HUES48 (cell line): ENCODE data around the gene JAK1.

Experiments used
- H3K27ac ChIP-seq: one replicate; pipeline ENCODE4 v1.7.0; 2013; ENCODE audit warnings: low read depth, low read length, inconsistent platforms
- H3K27me3 ChIP-seq: 2 replicates; pipeline ENCODE4 v1.6.1; 2013; ENCODE audit warnings: mild to moderate bottlenecking, low read length; ENCODE audit not compliant: control insufficient read depth, insufficient read depth
- H3K36me3 ChIP-seq: 2 replicates; pipeline ENCODE4 v1.6.1; 2013; ENCODE audit warnings: low read length; ENCODE audit not compliant: control insufficient read depth, insufficient read depth
- H3K4me1 ChIP-seq: 2 replicates; pipeline ENCODE4 v1.6.1; 2013; ENCODE audit warnings: mild to moderate bottlenecking, low read length; ENCODE audit not compliant: control insufficient read depth, insufficient read depth
- H3K4me3 ChIP-seq: 2 replicates; pipeline ENCODE4 v1.5.1; 2013; ENCODE audit warnings: mild to moderate bottlenecking, low read depth, low read length
- H3K9ac ChIP-seq: 2 replicates; pipeline ENCODE4 v1.6.1; 2013; ENCODE audit warnings: mild to moderate bottlenecking, low read depth, low read length, moderate library complexity
- H3K9me3 ChIP-seq: 2 replicates; pipeline ENCODE4 v1.6.1; 2013; ENCODE audit warnings: low read length; ENCODE audit not compliant: control insufficient read depth, insufficient read depth

JAK1 gene

DNA sequence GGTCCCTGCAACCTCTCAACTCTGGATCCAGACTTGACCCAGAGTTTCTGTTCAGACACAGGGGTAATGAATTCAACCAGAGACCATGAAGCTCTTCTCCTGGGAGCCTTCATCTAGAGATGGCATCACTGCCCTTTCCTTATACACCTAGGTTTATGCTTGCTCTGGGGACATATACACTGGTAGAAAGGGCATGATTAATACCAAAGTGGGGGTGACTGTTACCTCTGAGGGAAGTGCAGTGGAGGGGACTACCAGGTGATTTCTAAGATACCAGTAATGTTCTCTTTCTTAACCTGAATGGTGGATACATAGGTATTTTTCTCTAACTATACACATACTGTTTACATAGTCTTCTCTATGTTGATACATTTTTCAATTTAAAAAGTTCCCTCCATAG, 48.4 kb downstream of the JAK1 start:
- peak overlapping the region; percentile 25 for H3K27ac ChIP-seq
- H3K4me1 ChIP-seq: peaks cover 24% of the 10 kb centered on the region
- no peak overlapping the region for H3K4me3 ChIP-seq

DNA sequence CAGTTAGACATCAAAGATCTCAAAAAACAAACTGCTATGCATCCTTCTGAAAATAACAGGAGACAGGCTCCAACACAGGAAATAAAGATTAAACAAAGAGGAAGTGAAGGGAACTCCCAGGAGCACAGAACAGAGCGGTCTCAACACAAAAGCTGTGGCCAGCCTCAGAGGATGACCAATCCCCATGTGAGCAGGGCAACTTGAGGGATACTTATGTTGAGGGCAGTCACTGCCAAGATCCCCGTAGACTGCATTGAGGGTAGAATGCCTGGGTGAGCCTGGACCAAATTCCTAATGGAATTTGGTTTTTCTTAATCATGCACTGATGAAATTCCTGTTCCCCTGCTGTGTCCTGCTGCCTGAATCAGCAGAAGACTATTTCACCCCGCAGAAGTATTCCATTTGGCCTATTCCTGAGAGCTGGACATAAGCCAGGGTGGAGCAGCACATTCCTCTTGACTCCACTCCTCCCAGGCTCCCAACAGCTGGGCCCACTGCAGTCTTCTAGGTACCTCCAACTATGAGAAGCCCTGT, 49.0 kb downstream of the JAK1 start:
- Histone ChIP-seq H3K36me3 (no peaks in the 10 kb centered on the region), H3K9me3 (no peaks in the 10 kb centered on the region), H3K4me3 (no peak overlapping the region), H3K27ac (peak overlapping the region; percentile 25), H3K4me1 (peaks cover 24% of the 10 kb centered on the region), H3K9ac (no peak overlapping the region), H3K27me3 (no peaks in the 10 kb centered on the region)

More for the DNA sequence above, 48.4 kb downstream of the JAK1 start:
- Histone ChIP-seq H3K9me3 (no peaks in the 10 kb centered on the region), H3K27me3 (no peaks in the 10 kb centered on the region), H3K36me3 (no peaks in the 10 kb centered on the region), H3K9ac (no peak overlapping the region)

DNA sequence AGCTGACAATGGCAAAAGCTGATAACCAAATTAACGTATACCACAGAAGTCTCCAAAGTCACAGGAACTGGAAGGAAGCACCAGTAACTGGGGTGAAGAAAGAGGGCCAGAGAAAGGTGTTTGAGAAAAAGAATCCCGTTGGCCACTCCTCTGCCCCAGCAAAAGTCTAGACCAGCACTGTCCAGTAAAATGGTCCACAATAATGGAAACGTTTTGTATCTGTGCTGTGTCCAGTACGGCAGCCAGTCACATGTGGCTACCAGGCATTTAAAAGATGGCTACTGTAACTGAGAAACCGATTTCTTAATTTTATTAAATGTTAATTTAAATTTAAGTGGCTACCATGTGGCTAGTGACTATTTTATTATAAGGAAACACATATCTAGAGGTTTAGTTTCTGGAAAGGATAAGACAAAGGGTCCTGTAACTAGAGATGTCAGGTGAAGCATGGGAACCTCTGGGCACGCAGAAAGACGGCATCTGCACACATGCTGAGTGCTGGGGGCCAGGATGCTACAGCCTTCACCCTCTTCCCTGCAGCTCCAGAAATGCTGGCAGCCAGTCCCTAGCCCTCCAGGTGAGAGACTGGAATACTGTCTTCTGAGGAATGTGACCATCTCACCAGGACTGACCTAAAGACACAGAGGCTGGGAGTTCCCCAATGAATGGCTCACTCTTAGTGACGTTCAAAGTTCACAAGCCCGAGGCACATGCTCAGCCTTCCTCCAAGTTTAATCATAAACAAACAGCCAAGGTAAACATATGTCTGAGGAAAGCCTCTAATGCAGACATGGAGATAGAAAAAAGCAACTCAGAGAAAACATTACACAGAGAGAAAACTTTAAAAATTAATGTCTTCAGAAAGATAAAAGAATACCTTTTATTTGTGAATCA, 50.7 kb downstream of the JAK1 start:
- Histone ChIP-seq H3K4me3 (no peak overlapping the region), H3K27ac (peak overlapping the region; percentile 32)

DNA sequence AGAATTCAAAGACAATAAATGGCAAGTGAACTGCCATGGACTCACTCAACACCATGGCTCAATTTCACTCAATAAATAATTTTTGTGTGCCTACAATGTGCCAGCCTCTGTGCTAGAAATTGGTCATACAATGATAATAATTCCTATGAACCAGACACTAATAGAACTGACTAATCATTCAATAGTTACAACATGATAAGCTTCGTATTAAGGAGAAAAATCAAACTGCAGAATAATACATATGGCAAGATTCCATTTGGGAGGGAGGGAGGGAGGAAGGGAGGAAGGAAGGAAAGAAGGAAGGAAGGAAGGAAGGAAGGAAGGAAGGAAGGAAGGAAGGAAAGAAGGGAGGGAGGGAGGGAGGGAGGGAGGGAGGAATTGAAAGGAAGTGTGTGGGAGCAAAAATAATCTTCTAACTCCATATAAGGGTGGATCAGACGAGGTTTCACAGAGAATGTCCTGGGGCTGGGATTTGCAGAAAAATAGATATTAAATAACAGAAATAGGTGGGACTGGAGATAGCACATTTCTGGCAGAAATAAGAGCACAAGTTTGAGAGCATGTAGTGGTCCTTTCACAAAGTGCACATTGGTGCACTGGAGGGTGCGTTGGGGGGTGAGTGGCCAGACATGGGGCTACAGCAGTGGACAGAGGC, 52.9 kb downstream of the JAK1 start:
- Histone ChIP-seq H3K9ac (no peak overlapping the region), H3K36me3 (no peaks in the 10 kb centered on the region), H3K27ac (no peak overlapping the region), H3K4me1 (peaks cover 27% of the 10 kb centered on the region), H3K4me3 (no peak overlapping the region), H3K27me3 (no peaks in the 10 kb centered on the region), H3K9me3 (no peaks in the 10 kb centered on the region)

More for the DNA sequence above, 50.7 kb downstream of the JAK1 start:
- Histone ChIP-seq H3K9me3 (no peaks in the 10 kb centered on the region), H3K4me1 (peaks cover 24% of the 10 kb centered on the region), H3K36me3 (no peaks in the 10 kb centered on the region), H3K9ac (no peak overlapping the region), H3K27me3 (no peaks in the 10 kb centered on the region)

DNA sequence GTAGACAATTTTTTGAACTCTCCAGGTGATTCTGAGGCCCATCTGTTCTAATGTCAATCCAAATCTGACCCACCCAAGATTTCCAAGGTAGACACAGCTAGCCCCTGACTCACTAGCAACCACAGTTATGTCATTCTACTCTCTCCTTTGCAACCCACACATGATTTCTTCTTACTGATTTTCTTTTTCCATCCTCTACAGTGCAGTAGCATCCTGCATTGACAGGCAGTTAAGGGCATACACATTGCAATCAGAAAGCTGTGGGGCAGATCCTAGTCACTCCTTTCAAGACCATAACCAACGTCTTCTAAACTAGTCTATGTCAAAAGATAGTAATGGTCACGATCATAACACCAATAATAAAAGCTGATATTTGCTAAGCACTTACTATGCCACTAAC, 54.2 kb downstream of the JAK1 start:
- Histone ChIP-seq H3K27me3 (no peaks in the 10 kb centered on the region), H3K9ac (no peak overlapping the region), H3K9me3 (no peaks in the 10 kb centered on the region), H3K4me3 (no peak overlapping the region), H3K36me3 (no peaks in the 10 kb centered on the region), H3K4me1 (peaks cover 29% of the 10 kb centered on the region), H3K27ac (no peak overlapping the region)

DNA sequence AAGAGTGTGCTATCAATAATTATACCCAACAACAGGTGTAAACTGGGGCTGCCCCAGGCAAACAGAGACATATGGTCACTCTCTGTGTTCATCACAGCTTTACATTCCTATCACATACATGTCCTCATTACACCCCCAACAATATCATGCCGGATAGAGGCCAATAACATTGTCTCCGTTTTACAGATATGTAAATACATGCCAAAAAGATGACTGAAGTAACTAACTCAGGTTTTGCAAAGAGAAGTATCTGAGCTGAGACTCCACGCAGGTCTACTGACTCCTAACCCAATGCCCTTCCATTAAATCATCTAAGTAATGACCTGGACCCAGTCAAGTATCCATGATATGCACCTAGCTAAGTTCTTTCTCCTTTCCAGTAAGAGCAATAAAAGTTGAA, 55.0 kb downstream of the JAK1 start:
- peaks cover 33% of the 10 kb centered on the region for H3K4me1 ChIP-seq
- no peak overlapping the region for H3K9ac ChIP-seq
- H3K4me3 ChIP-seq: no peak overlapping the region
- no peak overlapping the region for H3K27ac ChIP-seq
- H3K27me3 ChIP-seq: no peaks in the 10 kb centered on the region
- no peaks in the 10 kb centered on the region for H3K36me3 ChIP-seq
- no peaks in the 10 kb centered on the region for H3K9me3 ChIP-seq

DNA sequence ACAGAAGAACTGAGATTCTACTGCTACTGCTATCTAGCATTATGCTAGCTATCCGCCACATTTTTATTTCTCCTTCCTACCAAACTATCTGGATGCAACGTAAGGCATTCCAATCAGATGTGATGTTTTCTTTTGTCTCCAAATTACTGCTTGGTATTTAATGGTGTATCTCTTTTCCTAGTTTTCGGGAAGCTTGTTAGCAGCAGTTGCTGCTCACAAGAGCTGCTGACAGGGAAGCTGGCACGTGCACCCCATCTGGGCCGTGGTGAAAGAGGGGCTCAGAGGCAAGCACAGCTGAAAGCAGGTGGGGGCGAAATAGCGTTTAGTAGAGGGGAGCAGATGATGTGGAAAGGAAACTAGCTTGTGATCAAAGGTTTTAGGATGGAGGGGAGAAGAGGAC, 57.3 kb downstream of the JAK1 start:
- no peak overlapping the region for H3K4me3 ChIP-seq
- no peaks in the 10 kb centered on the region for H3K9me3 ChIP-seq
- no peaks in the 10 kb centered on the region for H3K36me3 ChIP-seq
- no peak overlapping the region for H3K9ac ChIP-seq
- no peak overlapping the region for H3K27ac ChIP-seq
- no peaks in the 10 kb centered on the region for H3K27me3 ChIP-seq
- H3K4me1 ChIP-seq: peaks cover 25% of the 10 kb centered on the region

DNA sequence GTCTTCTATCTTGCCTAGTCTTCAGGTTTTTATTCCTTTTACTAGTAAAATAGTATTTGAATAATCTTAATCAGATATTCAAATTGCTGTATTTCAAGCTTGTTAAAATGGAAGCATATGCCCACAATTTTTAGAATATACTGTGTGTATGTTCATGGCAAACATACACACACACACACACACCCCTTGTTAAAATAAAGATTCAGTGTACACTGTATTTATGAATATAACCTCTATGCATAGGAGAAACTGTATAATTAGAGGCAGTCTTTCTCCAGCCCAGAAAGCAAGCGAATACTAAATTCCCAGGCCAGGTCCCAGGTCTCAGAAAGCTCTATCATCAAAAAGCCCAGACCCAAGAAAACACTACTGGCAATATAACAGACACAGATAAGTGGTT, 57.8 kb downstream of the JAK1 start:
- Histone ChIP-seq H3K36me3 (no peaks in the 10 kb centered on the region), H3K4me1 (peaks cover 25% of the 10 kb centered on the region), H3K27ac (no peak overlapping the region), H3K9me3 (no peaks in the 10 kb centered on the region), H3K9ac (no peak overlapping the region), H3K4me3 (no peak overlapping the region), H3K27me3 (no peaks in the 10 kb centered on the region)

DNA sequence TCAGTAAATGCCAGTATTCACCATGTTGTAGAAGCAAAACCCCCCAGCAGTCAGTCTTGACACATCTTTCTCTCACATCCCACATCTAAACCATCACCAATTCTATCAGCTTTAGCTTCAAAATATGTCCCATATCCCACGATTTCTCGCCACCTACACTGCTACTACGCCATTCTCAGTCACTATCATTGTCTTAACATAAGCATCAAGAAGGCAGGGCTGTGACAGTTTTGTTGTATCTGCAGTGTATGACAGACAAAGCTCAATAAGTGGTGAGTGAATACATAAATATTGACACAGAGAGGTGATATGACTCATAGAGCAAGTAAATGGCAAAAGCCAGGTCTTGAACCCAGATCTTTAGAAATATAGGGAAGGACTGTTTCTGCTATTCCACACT, 59.9 kb downstream of the JAK1 start:
- Histone ChIP-seq H3K27ac (no peak overlapping the region), H3K4me3 (no peak overlapping the region), H3K36me3 (no peaks in the 10 kb centered on the region), H3K27me3 (no peaks in the 10 kb centered on the region), H3K9me3 (no peaks in the 10 kb centered on the region), H3K9ac (no peak overlapping the region), H3K4me1 (peaks cover 25% of the 10 kb centered on the region)

DNA sequence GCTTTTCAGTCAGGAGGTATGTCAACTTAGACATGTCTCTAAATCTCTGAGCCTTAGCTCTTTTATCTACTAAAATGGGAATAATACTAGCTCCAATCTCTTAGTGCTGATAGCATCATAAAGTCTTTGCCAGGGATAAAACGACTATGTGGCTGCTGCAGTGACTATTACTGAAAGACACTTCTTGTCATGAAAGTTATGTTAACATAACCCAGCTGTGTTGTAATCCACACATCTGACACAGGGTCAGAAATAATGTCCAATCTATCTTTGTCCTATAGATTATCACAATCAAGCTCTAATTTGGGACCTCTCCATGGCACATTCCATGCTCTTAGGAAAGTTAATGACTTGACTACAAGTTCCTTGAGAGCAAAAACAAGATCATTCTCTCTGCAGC, 62.8 kb downstream of the JAK1 start:
- no peak overlapping the region for H3K4me3 ChIP-seq
- H3K9me3 ChIP-seq: no peaks in the 10 kb centered on the region
- H3K9ac ChIP-seq: no peak overlapping the region
- no peaks in the 10 kb centered on the region for H3K36me3 ChIP-seq
- H3K27me3 ChIP-seq: no peaks in the 10 kb centered on the region
- H3K4me1 ChIP-seq: peaks cover 34% of the 10 kb centered on the region
- no peak overlapping the region for H3K27ac ChIP-seq

DNA sequence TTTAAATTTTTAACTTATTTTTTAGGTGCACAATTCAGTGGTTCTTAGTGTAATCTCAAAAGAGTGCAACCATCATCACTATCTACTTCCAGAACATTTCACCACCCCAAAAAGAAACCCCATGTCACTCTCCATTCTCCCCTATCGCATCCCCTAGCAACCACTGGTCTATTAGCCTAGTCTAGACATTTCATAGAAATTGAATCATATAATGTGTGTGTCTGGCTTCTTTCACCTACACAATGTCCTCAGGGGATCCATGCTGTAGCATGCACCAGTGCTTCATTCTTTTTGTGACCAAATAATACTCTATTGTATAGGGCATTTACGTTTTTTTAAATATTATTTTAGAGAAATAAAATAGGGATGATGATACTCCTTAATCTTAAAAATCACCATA, 64.7 kb downstream of the JAK1 start:
- no peak overlapping the region for H3K4me3 ChIP-seq
- H3K9ac ChIP-seq: no peak overlapping the region
- H3K27me3 ChIP-seq: no peaks in the 10 kb centered on the region
- no peaks in the 10 kb centered on the region for H3K9me3 ChIP-seq
- peaks cover 34% of the 10 kb centered on the region for H3K4me1 ChIP-seq
- H3K27ac ChIP-seq: no peak overlapping the region
- H3K36me3 ChIP-seq: no peaks in the 10 kb centered on the region
